ENCODE measurements around the gene CBX8. TPM values are rescaled to one million over a fixed set of nuclear protein-coding genes. Genes with fewer than 3 reads are reported as not detected.

The CBX8 gene
- total and polyA plus RNA-seq, 2 of the 8 experiments (the other 6 are each of a cell fraction or from before 2014, with no cell fraction given) = 0.09 to 2.1 TPM

GRCh38 chr17:79796763-79797491, at the start of gene CBX8 (continued):
- 0 out of 4 replicates have a peak, but pooled peaks of 1 of the 2 experiments have one; percentile 85 for TF ChIP-seq HDAC2 (IDR thresholded peaks at IDR 0.05; ENCODE audit: borderline replicate concordance in 1 of 2, low read depth in 2 of 2, low read length in 2 of 2)
- peak; percentile 56 for TF ChIP-seq KDM4A (IDR thresholded peaks at IDR 0.05; ENCODE audit: low read depth, low read length, severe bottlenecking)
- TF ChIP-seq TBP (IDR thresholded peaks at IDR 0.05; ENCODE audit: low read depth, low read length) = 0 out of 2 replicates have a peak, but pooled peaks have one; percentile 51
- no peak for TF ChIP-seq RFX5 (IDR thresholded peaks at IDR 0.05; ENCODE audit: borderline replicate concordance, low read depth, low read length)
- peak; percentile 65; the same call in 1 of the 2 replicates for TF ChIP-seq CHD2 (IDR thresholded peaks at IDR 0.05; ENCODE audit: low read length)
- no peak for TF ChIP-seq HDAC6 (IDR thresholded peaks at IDR 0.05; ENCODE audit: low read depth, low read length)

All from H1 (cell line).